NCI-H1048 (cell line): Measurements from ENCODE around the gene MAMDC2.
"Not testable (repeated sequence)": the region's sequence is repeated elsewhere in the genome, so short reads cannot be mapped to it uniquely, and the experiment has no call there.

Experiments
- DNase-seq: peaks from one replicate; lab custom pipeline; 2025; lab: John Stamatoyannopoulos, UW

MAMDC2 gene

DNA sequence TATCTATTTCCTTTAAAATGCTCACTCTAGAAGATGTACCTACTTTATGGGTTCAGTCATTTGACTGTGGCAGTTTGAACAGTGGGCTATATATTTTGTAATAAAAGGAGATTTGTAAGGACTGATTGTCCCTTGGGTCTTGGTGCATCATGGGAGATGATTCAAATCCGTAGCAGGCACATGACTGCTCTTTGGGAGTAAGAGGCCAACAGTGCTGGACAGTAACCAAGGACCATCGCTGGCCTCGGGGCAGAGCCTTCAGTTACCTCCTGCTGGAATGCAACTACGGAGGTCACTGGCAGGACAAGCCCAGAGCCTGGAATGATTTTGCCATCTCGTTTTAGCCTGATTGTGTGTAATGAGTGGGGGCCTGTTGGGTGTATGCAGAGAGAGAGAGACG lies 7.0 kb upstream of the MAMDC2 start:
- DNase-seq, result no peak

DNA sequence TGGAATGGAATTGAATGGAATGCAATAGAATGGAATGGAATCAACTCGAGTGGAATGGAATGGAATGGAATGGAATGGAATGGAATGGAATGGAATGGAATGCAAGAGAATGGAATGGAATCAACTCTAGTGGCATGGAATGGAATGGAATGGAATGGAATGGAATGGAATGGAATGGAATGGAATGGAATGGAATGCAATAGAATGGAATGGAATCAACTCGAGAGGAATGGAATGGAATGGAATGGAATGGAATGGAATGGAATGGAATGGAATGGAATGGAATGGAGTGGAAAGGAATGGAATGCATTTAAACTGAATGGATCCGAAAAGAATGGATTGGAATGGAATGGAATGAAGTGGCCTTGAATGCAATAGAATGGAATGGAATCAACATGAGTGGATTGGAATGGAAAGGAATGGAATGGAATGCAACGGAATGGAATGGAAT lies 5.5 kb upstream of the MAMDC2 start:
- not testable (repeated sequence) for DNase-seq

DNA sequence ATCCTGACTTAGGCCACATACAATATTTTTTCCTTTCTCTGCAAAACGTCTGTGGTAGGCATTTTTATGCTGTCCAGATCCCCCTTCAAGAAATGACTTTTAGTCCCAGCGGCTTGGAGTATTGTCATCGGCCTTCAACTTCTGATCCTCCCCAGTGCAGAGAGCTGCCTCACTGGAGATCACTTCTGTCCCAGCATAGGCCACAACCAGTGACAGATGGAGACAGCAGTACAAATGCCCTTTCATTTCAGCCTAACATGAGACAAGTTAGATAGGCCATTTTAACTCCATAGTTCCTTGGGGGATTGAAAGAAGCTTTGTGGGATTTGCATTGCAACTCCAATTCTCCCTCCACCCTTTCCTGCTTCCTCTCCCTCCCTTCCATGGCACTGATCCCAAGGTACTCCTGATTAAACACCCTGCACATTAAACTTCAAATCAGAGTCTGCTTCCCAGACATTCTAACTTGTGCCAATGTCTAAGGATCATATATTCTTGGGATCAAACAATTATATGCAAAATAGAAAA lies 3.2 kb upstream of the MAMDC2 start:
- DNase-seq, result no peak

DNA sequence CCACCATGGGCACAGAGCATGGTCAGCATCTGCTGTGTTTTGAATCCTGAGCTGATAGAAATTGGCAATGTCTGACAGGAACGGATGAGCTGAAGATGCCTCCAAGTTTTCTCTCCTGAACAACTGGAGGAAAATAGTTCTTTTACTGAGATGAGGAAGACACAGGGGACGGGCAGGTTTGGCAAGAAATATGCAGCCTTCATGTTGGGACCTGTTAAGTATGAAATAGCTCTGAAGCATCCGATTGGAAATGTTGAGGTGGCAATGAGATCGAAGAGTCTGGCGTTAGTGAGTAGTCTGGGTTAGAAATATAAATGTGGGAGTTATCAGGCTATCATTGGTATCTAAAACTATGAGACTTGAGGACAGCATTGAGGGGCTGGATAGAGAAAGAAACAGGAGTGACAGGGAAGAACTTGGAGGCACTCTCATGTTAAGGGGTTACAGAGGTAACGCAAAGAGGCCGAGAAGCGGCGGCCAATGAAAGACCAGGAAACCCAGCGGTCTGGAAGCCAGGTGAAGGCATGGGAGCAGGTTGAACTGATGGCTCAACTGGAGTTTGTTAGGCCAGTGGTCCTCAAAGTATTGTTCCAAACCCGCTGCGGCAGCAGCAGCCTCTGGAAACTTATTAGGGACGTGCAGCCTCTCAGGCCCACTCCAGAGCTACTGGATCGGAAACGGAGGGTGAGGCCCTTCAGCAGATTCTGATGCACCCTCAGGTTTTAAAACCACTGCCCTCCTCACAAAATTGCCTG lies 1.0 kb upstream of the MAMDC2 start:
- DNase-seq, result no peak

DNA sequence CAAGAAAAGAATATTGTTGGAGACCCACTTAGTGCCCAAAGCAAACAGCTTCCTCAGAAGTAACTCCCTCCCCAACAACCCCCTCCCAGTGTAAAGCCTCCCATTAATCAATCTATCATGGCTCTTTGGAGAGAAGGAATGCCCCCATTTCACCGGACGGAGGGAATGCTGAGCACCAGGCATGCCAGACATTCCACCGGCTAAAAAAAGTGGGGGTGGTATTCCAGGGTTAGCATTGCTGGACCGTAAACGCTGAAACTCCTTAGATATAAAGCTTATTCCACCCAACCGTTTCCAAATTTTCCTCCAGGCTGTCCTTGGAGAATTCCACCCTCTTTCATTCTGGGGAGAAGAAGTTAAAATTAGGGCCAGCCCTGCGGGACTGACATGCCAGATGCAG lies 363 bp upstream of the MAMDC2 start:
- DNase-seq, result no peak

DNA sequence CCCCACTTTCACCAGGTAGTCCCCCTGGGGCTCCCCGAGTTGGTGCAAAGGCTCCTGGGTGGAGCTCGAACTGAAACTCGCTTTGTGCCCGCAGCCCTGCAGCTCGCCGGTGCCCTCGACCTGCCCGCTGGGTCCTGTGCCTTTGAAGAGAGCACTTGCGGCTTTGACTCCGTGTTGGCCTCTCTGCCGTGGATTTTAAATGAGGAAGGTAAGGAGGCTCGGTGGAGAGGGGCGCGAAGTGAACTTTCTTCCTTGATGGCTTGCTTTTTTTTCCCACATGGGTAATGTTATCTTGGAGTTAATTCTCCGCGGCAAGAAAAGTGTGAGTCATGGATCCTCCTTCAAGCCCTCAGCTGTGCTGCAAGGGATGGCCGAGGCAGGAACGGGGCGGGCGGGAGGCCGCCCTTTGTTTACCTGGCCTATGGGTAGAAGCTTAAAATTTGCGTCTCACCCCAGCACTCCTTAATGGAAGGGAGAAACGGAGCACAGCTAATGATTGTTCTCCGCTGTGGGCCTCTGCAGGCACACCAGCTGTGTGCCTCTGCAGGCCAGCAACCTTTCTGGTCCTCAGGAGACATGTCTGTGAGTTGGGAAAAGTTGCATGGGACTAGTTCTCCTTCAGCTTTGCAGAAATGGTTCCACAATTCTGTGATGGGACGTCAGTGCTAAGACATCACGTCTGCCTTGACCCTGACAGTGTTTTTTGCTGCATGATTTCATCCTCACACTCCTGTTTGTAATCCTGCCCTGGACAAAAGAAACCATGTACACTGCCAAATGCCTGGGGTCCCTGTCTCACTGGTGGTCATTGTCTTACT lies 1.1 kb downstream of the MAMDC2 start:
- DNase-seq, result no peak

DNA sequence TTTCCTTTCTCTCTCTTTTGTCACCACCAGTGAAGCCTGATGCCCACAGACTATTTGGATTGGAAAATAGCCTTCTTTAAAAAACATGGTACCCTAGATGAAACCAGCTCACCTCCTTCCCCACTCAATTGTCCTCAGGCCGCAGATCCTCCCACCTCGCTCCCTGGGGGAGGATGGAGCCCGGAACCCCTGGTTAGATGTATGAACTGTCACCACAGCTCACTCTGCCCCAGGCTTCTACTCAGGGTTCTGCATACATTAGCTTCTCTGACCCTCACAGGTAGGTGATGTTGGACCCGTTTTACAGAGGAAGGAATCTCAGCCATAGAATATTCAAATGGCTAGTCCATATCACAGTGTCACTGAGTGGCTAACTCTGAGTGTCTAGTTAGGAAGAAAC lies 1.8 kb downstream of the MAMDC2 start:
- DNase-seq, result no peak

DNA sequence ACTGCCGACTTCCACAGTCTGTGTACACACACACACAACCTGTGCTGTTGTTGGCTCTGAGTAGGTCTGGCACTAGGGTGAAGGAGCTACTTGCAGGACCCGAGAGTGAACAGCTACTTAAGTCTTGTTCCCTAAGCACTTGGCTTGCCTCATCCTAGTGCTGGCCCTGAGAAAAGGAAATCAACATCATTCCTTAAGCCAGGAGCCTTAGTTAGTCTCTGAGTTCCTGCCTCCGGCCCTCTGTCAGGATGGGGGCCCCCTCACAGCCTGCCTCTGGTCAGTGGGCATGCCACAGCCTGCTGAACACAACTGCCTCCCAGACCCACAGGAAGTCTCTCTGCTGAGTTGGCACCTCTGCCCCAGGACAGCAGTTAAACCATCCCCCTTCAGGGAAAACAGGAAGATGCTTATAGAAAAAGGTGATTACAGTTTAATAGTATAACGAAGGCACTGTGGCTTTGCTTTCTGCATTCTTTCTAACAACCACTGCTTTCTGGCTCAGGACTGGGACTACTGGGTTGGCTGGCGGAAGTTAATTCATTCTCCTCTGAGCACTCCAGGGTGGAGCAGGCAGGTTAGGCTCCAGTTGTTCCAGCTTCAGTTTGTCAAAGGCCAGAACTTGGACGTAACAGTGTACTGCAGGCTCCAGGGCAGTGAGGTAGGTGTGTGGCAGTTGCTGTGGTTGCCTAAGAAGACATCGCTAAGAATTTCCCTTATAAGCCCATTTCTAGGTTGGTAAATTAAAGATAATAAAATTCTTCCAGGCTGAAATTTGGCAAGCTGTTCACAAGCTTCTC lies 2.8 kb downstream of the MAMDC2 start:
- no peak for DNase-seq

DNA sequence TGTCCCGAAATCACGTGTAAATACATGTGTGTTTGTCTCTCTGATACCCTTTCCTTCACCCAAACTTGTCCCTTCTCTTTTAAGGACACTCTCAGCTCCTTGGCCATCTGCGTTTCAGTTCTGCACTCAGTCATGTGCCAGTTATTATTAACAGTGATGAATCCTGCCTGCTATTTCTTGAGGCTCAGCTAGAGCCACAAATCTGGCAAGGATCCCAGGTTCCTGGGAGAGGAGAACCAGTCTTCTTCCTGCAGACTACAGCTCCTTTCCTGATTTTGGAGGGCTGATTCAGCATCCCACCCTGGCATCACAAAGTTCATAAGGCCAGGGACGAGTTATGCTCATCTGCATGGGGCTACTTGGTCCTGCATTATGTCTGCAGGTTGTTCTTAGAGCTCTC lies 5.6 kb downstream of the MAMDC2 start:
- no peak for DNase-seq

DNA sequence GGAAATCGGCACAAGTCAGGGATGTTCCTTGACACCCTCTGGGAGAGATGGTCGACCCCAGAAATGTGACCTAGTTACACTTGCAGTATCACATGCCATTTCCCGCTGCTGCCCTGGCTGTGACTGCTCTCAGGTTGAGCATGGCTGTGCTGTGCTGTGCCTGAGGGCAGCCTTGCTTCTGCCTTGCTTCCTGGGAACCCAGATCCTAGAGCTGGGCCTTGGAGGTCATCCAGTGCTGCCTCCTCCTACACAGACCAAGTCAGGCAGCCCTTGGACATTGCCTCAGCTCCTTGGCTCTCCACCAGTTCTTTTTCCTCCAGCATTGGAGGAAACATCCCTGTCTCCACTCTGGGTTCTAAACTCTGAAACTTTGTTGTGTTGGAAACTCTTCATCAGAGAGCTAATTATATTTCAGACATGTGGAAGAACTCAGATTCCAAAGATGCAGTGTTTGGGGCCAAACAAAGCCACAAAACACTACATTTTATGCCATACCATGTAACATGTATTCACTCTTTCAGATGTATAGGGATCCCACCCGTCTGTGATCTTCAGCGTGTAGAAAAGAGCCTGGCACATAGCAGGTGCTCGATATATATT lies 6.1 kb downstream of the MAMDC2 start:
- no peak for DNase-seq

DNA sequence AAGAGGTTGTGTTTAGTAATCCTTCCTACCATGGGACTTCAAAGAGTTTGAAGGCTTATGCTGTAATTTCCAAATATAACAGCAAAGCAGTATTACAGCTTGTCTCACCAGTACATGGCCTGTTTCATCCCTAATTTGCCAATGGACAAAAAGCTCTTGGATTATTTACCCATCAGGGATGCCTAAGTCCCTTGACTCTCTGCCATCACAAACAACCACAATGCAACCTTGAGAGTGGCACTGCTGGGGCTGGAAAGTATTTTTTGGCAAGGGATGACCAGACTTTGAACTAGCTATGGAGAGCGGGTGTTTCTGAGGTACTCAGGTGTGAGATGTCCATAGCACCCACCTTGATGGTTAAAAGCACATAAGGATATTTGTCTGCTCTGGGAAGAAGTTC lies 9.1 kb downstream of the MAMDC2 start:
- no peak for DNase-seq

DNA sequence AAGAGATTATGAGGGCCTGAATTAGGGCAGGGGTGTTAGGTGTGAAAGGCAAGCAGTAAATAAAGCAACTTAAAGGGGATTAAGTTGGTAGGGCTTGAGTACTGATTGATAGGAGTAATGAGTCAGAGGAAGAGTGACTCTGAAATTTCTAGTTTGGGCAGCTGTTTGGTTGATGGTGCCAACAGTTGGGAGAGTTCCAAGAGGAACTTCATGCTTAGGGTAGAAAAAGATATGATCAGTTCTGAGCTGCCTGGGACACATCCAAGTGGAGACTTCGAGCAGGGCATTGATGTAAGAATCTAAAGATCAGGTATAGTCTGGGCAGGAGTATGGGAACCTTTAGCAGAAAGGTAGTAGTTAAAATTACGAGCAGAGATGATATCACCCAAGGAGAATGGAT lies 10.2 kb downstream of the MAMDC2 start:
- DNase-seq, result no peak

DNA sequence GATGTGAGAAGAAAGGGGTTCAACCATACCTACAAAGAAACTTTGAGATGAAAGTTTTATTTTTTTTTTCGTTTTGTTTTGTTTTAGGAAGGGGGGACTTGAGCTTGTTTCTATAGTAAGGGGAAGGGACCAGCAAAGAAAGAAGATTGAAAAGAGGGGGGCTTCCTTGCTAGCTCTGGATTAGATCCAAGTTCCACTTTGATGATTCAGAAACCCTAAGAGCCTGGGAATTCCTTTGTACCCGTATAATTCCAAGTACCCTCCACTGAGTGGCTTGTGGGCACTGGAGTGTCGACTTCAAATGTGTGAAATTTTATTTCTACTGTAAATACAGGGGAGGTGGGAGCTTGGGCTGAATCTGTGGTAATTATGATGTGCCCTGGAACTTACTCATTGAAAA lies 10.9 kb downstream of the MAMDC2 start:
- DNase-seq, result no peak

DNA sequence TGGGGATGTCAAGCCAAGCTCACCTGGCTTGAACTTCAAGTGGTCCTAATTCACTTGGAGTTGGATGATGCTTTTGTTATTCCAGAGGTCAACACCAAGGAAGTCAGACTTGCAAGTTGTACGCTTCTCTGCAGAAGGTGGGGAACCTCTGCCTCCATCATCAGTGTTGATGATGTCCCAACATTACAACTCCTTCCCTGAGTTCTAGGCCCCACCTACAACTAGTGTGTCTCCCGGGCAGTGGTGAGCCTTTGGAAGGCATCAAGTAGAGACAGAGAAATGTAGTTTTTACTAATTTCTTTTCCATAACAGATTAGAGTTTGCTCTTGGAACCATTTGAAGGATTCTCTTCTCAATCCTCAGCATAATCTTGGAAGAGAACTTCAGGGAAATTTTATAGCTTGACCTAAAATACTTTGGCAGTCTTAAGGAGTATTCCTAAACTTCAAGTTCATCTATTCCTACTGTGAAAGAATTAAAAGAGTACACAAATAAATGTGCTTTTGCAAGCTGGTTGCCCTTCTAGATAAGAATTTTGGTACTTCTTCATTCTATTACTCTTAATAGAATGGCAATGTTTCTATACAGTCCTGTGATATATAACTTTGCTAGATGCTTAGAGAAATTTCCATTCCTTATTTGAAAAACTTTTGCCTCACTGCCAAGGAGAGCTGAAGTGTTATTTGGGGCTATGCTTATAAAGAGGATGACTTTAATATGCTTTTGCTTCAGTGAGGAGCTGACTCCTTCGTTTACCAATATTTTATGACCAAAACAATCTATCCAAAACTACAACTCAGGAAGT lies 12.0 kb downstream of the MAMDC2 start:
- DNase-seq, result no peak

DNA sequence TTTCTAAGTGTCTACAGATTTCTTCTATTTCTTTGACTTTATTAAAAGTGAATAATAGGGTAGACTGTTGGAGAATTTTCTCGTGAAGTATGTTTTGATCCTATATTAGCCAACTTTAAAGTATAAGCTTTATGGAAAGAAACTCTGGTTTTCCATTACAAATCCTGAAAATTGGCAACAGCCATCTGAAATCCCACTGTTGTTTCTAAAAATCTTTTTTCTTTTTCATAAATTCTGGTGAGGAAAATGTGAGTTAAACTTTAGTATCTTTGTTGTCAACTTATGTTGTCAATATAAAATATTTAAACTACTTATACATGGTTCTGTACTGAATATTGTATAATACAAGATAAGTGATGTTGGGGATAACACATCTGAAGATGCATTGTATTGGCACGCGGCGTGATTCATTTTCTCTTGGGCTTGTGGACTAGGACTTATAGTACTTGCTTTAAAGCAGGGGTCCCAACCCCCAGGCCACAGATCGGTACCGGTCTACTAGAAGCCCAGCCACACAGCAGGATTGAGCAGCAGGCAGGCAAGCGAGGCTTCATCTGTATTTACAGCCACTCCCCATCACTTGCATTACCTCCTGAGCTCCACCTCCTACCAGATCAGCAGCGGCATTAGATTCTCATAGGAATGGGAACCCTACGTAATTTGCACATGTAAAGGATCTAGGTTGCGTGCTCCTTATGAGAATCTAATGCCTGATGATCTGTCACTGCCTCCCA lies 12.7 kb downstream of the MAMDC2 start:
- DNase-seq, result no peak

DNA sequence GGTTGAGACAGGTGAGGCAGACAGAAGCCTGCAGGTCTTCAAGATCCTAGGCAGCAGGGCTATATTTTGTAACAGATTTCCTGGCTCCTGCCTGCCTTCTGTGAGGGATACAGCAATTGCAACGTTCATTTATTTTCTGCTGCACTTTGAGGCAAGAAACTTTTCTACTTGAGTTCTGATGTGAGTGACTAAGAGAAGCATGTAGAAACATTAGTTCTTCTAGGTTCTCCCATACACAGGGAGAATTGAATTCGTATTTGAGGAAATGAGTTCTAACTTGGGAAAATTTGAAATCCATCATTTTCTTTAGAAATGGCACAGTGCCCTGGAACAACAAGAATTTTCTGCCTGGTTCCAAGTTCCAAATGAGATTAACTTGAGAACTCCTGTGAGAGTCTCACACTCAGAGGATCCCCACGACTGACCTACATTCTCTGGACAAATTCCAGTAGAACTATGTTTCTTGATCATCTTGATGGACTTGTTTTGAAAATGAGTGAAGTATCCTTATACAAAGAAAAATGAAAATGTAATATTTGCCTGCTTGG lies 15.0 kb downstream of the MAMDC2 start:
- DNase-seq, result no peak

DNA sequence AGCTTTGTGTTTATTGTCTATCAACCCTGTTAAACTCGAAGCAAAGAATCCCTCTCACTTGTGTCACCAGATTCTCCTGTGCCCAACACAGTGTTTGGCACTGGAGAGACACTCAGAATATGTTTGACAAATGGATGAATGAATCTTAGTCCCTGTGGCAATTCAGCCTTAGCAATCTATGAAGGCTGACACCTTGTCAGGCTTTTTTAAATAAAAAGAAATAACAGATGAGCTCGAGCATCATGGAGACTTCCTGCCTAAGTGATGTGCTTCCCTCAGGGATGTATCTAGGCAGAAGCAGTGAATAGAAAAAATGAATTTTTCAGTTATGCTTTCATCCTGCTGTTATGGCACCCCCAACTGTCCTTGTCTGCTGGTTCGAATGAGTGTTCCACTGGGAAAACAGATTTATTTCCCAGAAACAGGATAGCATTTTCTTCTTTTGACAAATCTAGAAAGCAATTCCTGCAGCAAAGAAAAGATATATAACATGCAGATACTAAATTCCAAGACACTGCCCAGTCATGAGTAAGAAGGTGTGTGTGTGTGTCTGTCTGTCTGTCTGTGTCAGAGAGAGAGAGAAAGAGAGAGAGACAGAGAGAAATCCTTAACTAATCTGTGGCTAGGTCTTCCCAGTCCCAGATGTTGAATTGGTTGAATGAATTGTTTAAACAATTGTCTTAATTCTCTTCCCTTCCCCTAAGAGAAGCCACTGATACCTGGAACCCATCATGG lies 16.7 kb downstream of the MAMDC2 start:
- no peak for DNase-seq

DNA sequence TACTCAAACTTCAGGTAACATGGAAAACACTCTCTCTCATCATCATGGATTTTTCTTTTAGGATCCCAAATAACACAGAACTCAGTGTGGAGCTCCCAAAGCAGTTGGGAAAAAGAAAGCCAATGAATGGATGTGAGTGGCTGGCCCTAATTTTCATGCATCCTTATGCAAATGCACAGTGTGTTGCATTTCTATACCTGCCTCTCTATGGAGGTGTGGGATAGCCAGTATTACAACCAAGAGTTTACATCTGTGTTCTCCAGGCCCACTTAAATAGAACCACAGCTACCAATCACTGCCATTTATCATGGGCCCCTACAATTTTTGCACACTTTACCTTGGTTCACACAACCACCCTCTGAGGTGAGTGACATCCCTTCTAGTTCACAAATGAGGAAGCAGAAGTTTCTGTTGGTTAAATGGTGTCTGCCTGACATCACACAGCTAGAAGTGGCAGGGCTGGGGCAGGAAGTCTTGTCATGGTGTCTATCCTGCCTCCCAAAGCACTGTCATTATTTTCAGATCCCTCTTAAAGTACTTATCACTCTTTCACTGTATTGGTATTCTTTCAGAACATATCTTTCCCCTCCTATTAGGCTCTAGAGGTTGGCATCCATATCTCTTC lies 17.3 kb downstream of the MAMDC2 start:
- no peak for DNase-seq

DNA sequence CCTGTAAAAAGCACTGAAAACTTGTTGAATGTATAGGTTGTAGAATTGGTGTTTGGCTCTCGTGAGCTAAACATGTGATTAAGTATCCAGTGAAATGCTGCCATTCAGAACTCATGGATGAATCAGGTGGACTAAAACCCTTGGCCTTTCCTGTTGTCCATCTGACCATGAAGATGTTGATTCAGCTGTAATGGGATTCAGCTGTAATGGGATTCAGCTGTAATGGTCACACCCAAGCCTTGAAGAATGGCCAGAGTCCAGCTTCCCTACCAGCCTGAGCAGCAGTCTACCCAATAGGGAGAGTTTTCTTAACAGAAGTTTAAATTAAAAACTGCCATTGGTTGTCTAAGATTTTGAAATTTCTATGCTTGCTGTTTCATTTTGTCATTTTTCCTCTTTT lies 18.1 kb downstream of the MAMDC2 start:
- no peak for DNase-seq
